IPS-NIHi11 (cell line): Measurements from ENCODE around the gene SNX13.

Experiments
- DNase-seq: peaks from one replicate; pipeline ENCODE4 v3.0.0; 2012; ENCODE audit warnings: mixed read lengths, low spot score

Gene SNX13

GRCh38 chr7:17940302-17940883, at the start of gene SNX13:
TSS of gene SNX13 (minus strand) at chr7:17940494. CDS start at chr7:17940295, 199 bp downstream.
- peak; percentile 97 for DNase-seq

- no peak for DNase-seq
Observed at GRCh38 chr7:17989546-17989945, 49.3 kb upstream of the SNX13 start.

- DNase-seq = no peak
Observed at GRCh38 chr7:17988858-17989257, 48.6 kb upstream of the SNX13 start.

GRCh38 chr7:17988141-17988540, 47.8 kb upstream of the SNX13 start:
- DNase-seq = no peak

- no peak for DNase-seq
Observed at GRCh38 chr7:17986851-17987250, 46.6 kb upstream of the SNX13 start.

GRCh38 chr7:17985473-17986239, 45.4 kb upstream of the SNX13 start:
- DNase-seq = no peak

GRCh38 chr7:17984288-17984687, 44.0 kb upstream of the SNX13 start:
- no peak for DNase-seq

- no peak for DNase-seq
Observed at GRCh38 chr7:17983221-17984062, 43.1 kb upstream of the SNX13 start.

- no peak for DNase-seq
Observed at GRCh38 chr7:17976952-17977351, 36.7 kb upstream of the SNX13 start.

- DNase-seq = no peak
Observed at GRCh38 chr7:17971411-17971810, 31.1 kb upstream of the SNX13 start.

GRCh38 chr7:17968791-17969715, 28.8 kb upstream of the SNX13 start:
- DNase-seq = no peak

- no peak for DNase-seq
Observed at GRCh38 chr7:17966706-17967105, 26.4 kb upstream of the SNX13 start.

- no peak for DNase-seq
Observed at GRCh38 chr7:17965603-17966002, 25.3 kb upstream of the SNX13 start.

GRCh38 chr7:17963281-17963680, 23.0 kb upstream of the SNX13 start:
- DNase-seq = no peak

- no peak for DNase-seq
Observed at GRCh38 chr7:17962652-17963051, 22.4 kb upstream of the SNX13 start.

- no peak for DNase-seq
Observed at GRCh38 chr7:17957871-17958270, 17.6 kb upstream of the SNX13 start.

GRCh38 chr7:17952387-17952786, 12.1 kb upstream of the SNX13 start:
- DNase-seq = no peak

GRCh38 chr7:17951742-17952254, 11.5 kb upstream of the SNX13 start:
- no peak for DNase-seq

GRCh38 chr7:17948526-17949238, 8.4 kb upstream of the SNX13 start:
- no peak for DNase-seq

- DNase-seq = no peak
Observed at GRCh38 chr7:17947620-17948019, 7.3 kb upstream of the SNX13 start.

- DNase-seq = no peak
Observed at GRCh38 chr7:17946591-17946990, 6.3 kb upstream of the SNX13 start.
